B cell (primary cell): ENCODE results near the gene TRAF4.

Experiments
- EZH2 ChIP-seq: IDR thresholded peaks from 2 replicates; pipeline ENCODE4 v1.6.1; 2012; ENCODE audit warnings: borderline replicate concordance, low read depth, mild to moderate bottlenecking, moderate library complexity, low read length; ENCODE audit not compliant: insufficient read depth, poor library complexity, severe bottlenecking
- TF ChIP-seq, protein P1 (sequence below): fragments of 200-600 bp; IDR thresholded peaks from one replicate; pipeline ENCODE4 v1.8.0; 2022; ENCODE audit warnings: antibody characterized with exemption, mild to moderate bottlenecking

DNA sequence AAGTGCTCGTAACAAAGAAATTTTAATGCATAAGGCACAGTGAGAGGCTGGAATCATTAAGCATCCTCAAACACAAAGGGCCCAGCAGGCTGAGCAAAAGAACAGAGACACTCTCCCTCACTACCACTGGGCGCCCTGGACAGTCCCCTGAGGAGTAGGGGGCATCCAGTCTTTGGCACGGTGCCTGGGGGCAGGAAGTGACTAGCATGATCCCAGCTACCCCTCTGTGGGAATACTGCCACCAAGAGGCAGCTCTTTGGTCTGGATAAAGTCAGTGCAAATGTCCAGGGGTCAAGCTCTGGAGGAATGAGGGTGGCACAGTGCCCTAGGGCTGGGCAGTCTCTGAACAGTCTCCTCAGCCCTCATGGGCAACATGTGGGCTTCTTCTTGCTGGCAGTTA lies 29.5 kb upstream of the TRAF4 start:
- TF ChIP-seq, protein P1, sequence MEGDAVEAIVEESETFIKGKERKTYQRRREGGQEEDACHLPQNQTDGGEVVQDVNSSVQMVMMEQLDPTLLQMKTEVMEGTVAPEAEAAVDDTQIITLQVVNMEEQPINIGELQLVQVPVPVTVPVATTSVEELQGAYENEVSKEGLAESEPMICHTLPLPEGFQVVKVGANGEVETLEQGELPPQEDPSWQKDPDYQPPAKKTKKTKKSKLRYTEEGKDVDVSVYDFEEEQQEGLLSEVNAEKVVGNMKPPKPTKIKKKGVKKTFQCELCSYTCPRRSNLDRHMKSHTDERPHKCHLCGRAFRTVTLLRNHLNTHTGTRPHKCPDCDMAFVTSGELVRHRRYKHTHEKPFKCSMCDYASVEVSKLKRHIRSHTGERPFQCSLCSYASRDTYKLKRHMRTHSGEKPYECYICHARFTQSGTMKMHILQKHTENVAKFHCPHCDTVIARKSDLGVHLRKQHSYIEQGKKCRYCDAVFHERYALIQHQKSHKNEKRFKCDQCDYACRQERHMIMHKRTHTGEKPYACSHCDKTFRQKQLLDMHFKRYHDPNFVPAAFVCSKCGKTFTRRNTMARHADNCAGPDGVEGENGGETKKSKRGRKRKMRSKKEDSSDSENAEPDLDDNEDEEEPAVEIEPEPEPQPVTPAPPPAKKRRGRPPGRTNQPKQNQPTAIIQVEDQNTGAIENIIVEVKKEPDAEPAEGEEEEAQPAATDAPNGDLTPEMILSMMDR: no peak
- no peak for TF ChIP-seq EZH2
